SU-DHL-6 (cell line): ENCODE measurements around the gene ACKR3.

Experiments used
- H2AFZ ChIP-seq: fragments of 200-600 bp; sonication (generic); 2 replicates; pipeline ENCODE4 v1.6.1; 2014; ENCODE audit warnings: low read depth, mild to moderate bottlenecking, moderate library complexity, mixed read lengths, antibody characterized with exemption, low read length; ENCODE audit not compliant: severe bottlenecking
- H3F3A ChIP-seq: fragments of 200-600 bp; shearing (Covaris generic); 2 replicates; pipeline ENCODE4 v1.6.0; 2016; ENCODE audit warnings: antibody characterized with exemption, mild to moderate bottlenecking; ENCODE audit not compliant: insufficient read depth
- H3K27ac ChIP-seq: fragments of 200-600 bp; sonication (generic); 2 replicates; pipeline ENCODE4 v1.5.1; 2016; ENCODE audit warnings: low read depth, mild to moderate bottlenecking, low read length, moderate library complexity, mixed read lengths
- H3K27me3 ChIP-seq: fragments of 200-600 bp; sonication (generic), shearing (Covaris generic); 2 replicates; pipeline ENCODE4 v1.6.0; 2014; ENCODE audit warnings: mild to moderate bottlenecking, low read length
- H3K36me3 ChIP-seq: fragments of 200-600 bp; sonication (generic); 2 replicates; pipeline ENCODE4 v1.6.1; 2014; ENCODE audit warnings: mild to moderate bottlenecking, low read length, mixed read lengths
- H3K4me2 ChIP-seq: fragments of 300-600, 200-600 bp; shearing (Covaris generic), sonication (generic); 2 replicates; pipeline ENCODE4 v1.6.0; 2014; ENCODE audit warnings: low read length, low read depth, mild to moderate bottlenecking; ENCODE audit not compliant: poor library complexity, severe bottlenecking
- H3K4me3 ChIP-seq: fragments of 200-600 bp; sonication (generic); 2 replicates; pipeline ENCODE4 v1.5.1; 2014; ENCODE audit warnings: antibody characterized with exemption, low read length, mild to moderate bottlenecking, mixed read lengths; ENCODE audit not compliant: insufficient read depth, poor library complexity, severe bottlenecking
- H3K79me2 ChIP-seq: fragments of 200-600 bp; sonication (generic); 2 replicates; pipeline ENCODE4 v1.6.1; 2014; ENCODE audit warnings: mild to moderate bottlenecking, low read length, moderate library complexity; ENCODE audit not compliant: insufficient read depth
- H3K9ac ChIP-seq: fragments of 200-600 bp; sonication (generic); 2 replicates; pipeline ENCODE4 v1.7.0; 2014; ENCODE audit warnings: mild to moderate bottlenecking, low read length
- H3K9me2 ChIP-seq: fragments of 200-600 bp; sonication (generic); replicated peaks from 2 replicates; pipeline ENCODE4 v1.6.1; 2014; ENCODE audit warnings: low read length; ENCODE audit not compliant: insufficient read depth
- H3K9me3 ChIP-seq: fragments of 200-600 bp; sonication (generic); 2 replicates; pipeline ENCODE4 v1.6.1; 2014; ENCODE audit warnings: low read length, mixed read lengths; ENCODE audit not compliant: insufficient read depth
- H4K20me1 ChIP-seq: fragments of 200-600 bp; sonication (generic); 2 replicates; pipeline ENCODE4 v1.6.1; 2014; ENCODE audit warnings: low read depth, mild to moderate bottlenecking, antibody characterized with exemption, low read length, moderate library complexity, mixed read lengths
- CTCF ChIP-seq: fragments of 200-600 bp; sonication (generic); IDR thresholded peaks from one replicate; pipeline ENCODE4 v1.5.1; 2017; ENCODE audit warnings: antibody characterized with exemption, mild to moderate bottlenecking, low read length, moderate library complexity; ENCODE audit not compliant: insufficient read depth, poor library complexity, severe bottlenecking
- EZH2phosphoT487 ChIP-seq: fragments of 200-600 bp; sonication (generic), shearing (Covaris generic); conservative IDR thresholded peaks from 2 replicates; pipeline ENCODE4 v1.6.1; 2018; ENCODE audit warnings: mild to moderate bottlenecking, antibody characterized with exemption, low read length, moderate library complexity, mixed read lengths

ACKR3 gene

DNA sequence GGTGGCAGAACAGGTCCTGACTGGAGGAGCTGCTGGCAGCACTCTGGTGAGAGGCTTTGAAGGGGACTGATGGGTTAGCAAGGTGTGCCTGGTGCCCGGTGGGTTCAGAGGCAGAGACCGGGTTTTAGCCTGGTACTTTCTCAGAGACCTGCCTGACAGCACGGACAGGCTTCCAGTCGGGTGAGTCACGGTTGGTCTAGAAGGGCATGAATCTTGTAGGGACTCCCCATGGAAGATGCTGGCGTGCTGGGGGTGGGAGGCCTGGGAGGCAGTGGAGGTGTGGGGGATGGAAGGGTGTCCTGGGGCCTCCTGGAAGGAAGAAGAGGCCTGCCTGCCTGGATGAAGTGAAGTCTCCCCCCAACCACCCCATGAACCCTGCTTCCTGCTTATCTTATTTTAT lies 52.6 kb downstream of the ACKR3 start:
- Histone ChIP-seq H3K4me3 (no peak overlapping the region), H3K9ac (no peak overlapping the region), H3F3A (no peaks in the 10 kb centered on the region), H4K20me1 (no peaks in the 10 kb centered on the region), H2AFZ (no peak overlapping the region), H3K36me3 (no peaks in the 10 kb centered on the region), H3K79me2 (no peaks in the 10 kb centered on the region), H3K9me2 (no peaks in the 10 kb centered on the region), H3K9me3 (no peaks in the 10 kb centered on the region), H3K27me3 (no peaks in the 10 kb centered on the region), H3K27ac (no peak overlapping the region), H3K4me2 (no peak overlapping the region)
- TF ChIP-seq EZH2phosphoT487 (no peak), CTCF (no peak)

DNA sequence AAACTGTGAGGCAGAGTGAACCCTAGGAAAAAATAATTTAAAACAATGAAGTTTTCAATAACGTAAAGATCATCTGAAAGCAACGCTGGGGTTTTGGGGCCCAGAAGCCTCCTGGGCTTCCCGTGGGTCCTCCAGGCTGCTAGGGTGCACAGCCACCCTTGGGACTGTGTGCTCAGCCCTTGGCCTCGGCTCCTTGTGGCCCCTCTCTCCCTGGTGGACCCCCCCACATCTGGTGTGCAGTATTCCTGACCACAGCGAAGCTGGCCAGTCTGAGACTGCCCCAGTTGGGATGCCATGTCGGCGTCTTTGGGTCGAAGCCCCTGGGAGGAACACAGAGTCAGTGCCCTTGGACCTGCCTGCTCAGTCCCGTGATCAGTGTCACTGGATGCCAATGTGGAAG lies 53.0 kb downstream of the ACKR3 start:
- Histone ChIP-seq H4K20me1 (no peaks in the 10 kb centered on the region), H3K9me3 (no peaks in the 10 kb centered on the region), H3K4me2 (no peak overlapping the region), H3K9ac (no peak overlapping the region), H3F3A (no peaks in the 10 kb centered on the region), H2AFZ (no peak overlapping the region), H3K9me2 (no peaks in the 10 kb centered on the region), H3K36me3 (no peaks in the 10 kb centered on the region), H3K27me3 (no peaks in the 10 kb centered on the region), H3K79me2 (no peaks in the 10 kb centered on the region), H3K4me3 (no peak overlapping the region), H3K27ac (no peak overlapping the region)
- TF ChIP-seq EZH2phosphoT487 (no peak), CTCF (no peak)

DNA sequence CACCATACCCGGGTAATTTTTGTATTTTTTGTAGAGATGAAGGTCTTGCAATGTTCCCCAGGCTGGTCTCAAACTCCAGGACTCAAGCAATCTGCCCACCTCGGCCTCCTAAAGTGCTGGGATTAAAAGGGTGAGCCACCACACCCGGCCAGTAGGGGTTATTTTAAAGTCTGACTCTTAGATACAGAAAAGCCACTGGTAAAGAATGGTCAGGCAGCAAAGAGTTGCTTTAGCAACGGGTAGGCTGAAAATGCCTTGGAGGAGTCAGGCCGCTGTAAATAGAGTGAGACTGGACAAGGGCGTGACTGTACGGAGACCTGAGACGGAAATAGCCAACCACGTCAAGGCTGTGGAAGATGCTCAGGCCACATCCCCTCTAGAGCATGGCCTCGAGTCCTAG lies 54.2 kb downstream of the ACKR3 start:
- TF ChIP-seq CTCF: no peak
- TF ChIP-seq EZH2phosphoT487: no peak
- Histone ChIP-seq H4K20me1 (no peaks in the 10 kb centered on the region), H3K9ac (no peak overlapping the region), H3K36me3 (no peaks in the 10 kb centered on the region), H2AFZ (no peak overlapping the region), H3K27me3 (no peaks in the 10 kb centered on the region), H3K79me2 (no peaks in the 10 kb centered on the region), H3K9me3 (no peaks in the 10 kb centered on the region), H3F3A (no peaks in the 10 kb centered on the region), H3K27ac (no peak overlapping the region), H3K4me2 (no peak overlapping the region), H3K9me2 (no peaks in the 10 kb centered on the region), H3K4me3 (no peak overlapping the region)
